Stimulated activated CD8-positive, alpha-beta memory T cell treated with anti-CD3 and anti-CD28 coated beads, Interleukin-15, amount 100 ng/mL, for 1 hour (primary cell): ENCODE results near the gene TMEM151A.

ENCODE experiments used
- DNase-seq: peaks from one replicate; pipeline ENCODE4 v3.0.0-alpha.2; 2020; ENCODE audit warnings: low read depth

TMEM151A gene

GRCh38 chr11:66322732-66323427 lies 31.2 kb downstream of the TMEM151A start:
- DNase-seq = no peak

- DNase-seq = no peak
These were observed 32.0 kb downstream of the TMEM151A start for GRCh38 chr11:66323684-66324083.

GRCh38 chr11:66324664-66325063 lies 33.0 kb downstream of the TMEM151A start:
- no peak for DNase-seq

- no peak for DNase-seq
These were observed 33.6 kb downstream of the TMEM151A start for GRCh38 chr11:66325263-66325671.

- DNase-seq = no peak
These were observed 34.8 kb downstream of the TMEM151A start for GRCh38 chr11:66326261-66327111.

- no peak for DNase-seq
These were observed 35.7 kb downstream of the TMEM151A start for GRCh38 chr11:66327171-66328030.

- no peak for DNase-seq
These were observed 36.3 kb downstream of the TMEM151A start for GRCh38 chr11:66328031-66328301.

GRCh38 chr11:66328302-66329144 lies 36.8 kb downstream of the TMEM151A start:
- peak; percentile 62 for DNase-seq

GRCh38 chr11:66329165-66329673 lies 37.5 kb downstream of the TMEM151A start:
- DNase-seq = no peak

- DNase-seq = no peak
These were observed 39.2 kb downstream of the TMEM151A start for GRCh38 chr11:66330931-66331330.

- no peak for DNase-seq
These were observed 40.1 kb downstream of the TMEM151A start for GRCh38 chr11:66331542-66332370.

GRCh38 chr11:66332371-66333219 lies 40.9 kb downstream of the TMEM151A start:
- no peak for DNase-seq

GRCh38 chr11:66333220-66333877 lies 41.7 kb downstream of the TMEM151A start:
- DNase-seq = no peak

- DNase-seq = no peak
These were observed 42.4 kb downstream of the TMEM151A start for GRCh38 chr11:66333896-66334604.

- DNase-seq = no peak
These were observed 43.1 kb downstream of the TMEM151A start for GRCh38 chr11:66334605-66335442.

- no peak for DNase-seq
These were observed 44.0 kb downstream of the TMEM151A start for GRCh38 chr11:66335531-66336233.
